Effector memory CD4-positive, alpha-beta T cell (primary cell): ENCODE results near the gene PLCG1.
A peak's percentile ranks its signal among the peaks of the same experiment; 100 is the strongest.

Source experiments
- DNase-seq, 3 donors: peaks; one replicate each; pipeline ENCODE4 v3.0.0-alpha.2; 2020
- H3K27ac ChIP-seq: 2 replicates; pipeline ENCODE4 v1.7.0; 2013; ENCODE audit warnings: mild to moderate bottlenecking, low read length, moderate library complexity; ENCODE audit not compliant: insufficient read depth, poor library complexity, severe bottlenecking
- H3K27me3 ChIP-seq: replicated peaks from 2 replicates; pipeline ENCODE4 v1.7.0; 2013; ENCODE audit warnings: mild to moderate bottlenecking, low read length; ENCODE audit not compliant: insufficient read depth, control insufficient read depth, poor library complexity, severe bottlenecking
- H3K36me3 ChIP-seq: 2 replicates; pipeline ENCODE4 v1.7.0; 2013; ENCODE audit warnings: mild to moderate bottlenecking, low read length, moderate library complexity; ENCODE audit not compliant: control insufficient read depth, insufficient read depth
- H3K4me1 ChIP-seq: 2 replicates; pipeline ENCODE4 v1.7.0; 2013; ENCODE audit warnings: low read length, mild to moderate bottlenecking; ENCODE audit not compliant: control insufficient read depth, insufficient read depth, poor library complexity, severe bottlenecking
- H3K4me3 ChIP-seq: 2 replicates; pipeline ENCODE4 v1.7.0; 2013; ENCODE audit warnings: low read length, low read depth, mild to moderate bottlenecking; ENCODE audit not compliant: insufficient read depth, poor library complexity, severe bottlenecking
- H3K9me3 ChIP-seq: 2 replicates; pipeline ENCODE4 v1.7.0; 2013; ENCODE audit warnings: mild to moderate bottlenecking, low read length, moderate library complexity; ENCODE audit not compliant: control insufficient read depth

Gene PLCG1

GRCh38 chr20:41154436-41155176 is 17.3 kb downstream of the PLCG1 start:
- peaks cover 2% of the 10 kb centered on the region for H3K36me3 ChIP-seq
- no peak overlapping the region for H3K4me3 ChIP-seq
- H3K9me3 ChIP-seq, result no peaks in the 10 kb centered on the region
- H3K27ac ChIP-seq, result peak overlapping the region; percentile 81
- DNase-seq, result no peak
- H3K27me3 ChIP-seq, result no peaks in the 10 kb centered on the region
- H3K4me1 ChIP-seq, result peaks cover 98% of the 10 kb centered on the region

GRCh38 chr20:41155261-41155660 is 17.9 kb downstream of the PLCG1 start:
- H3K4me1 ChIP-seq, result peaks cover 98% of the 10 kb centered on the region
- H3K27ac ChIP-seq, result peak overlapping the region; percentile 81
- no peak for DNase-seq
- no peaks in the 10 kb centered on the region for H3K9me3 ChIP-seq
- H3K27me3 ChIP-seq, result no peaks in the 10 kb centered on the region
- H3K36me3 ChIP-seq, result peaks cover 8% of the 10 kb centered on the region
- no peak overlapping the region for H3K4me3 ChIP-seq

- H3K27ac ChIP-seq, result peak overlapping the region; percentile 81
- DNase-seq, result no peak
- H3K9me3 ChIP-seq, result no peaks in the 10 kb centered on the region
- peaks cover 83% of the 10 kb centered on the region for H3K4me1 ChIP-seq
- H3K27me3 ChIP-seq, result no peaks in the 10 kb centered on the region
- peaks cover 32% of the 10 kb centered on the region for H3K36me3 ChIP-seq
- H3K4me3 ChIP-seq, result peak overlapping the region; percentile 35
Measured at GRCh38 chr20:41158082-41158625, 20.8 kb downstream of the PLCG1 start.

DNA sequence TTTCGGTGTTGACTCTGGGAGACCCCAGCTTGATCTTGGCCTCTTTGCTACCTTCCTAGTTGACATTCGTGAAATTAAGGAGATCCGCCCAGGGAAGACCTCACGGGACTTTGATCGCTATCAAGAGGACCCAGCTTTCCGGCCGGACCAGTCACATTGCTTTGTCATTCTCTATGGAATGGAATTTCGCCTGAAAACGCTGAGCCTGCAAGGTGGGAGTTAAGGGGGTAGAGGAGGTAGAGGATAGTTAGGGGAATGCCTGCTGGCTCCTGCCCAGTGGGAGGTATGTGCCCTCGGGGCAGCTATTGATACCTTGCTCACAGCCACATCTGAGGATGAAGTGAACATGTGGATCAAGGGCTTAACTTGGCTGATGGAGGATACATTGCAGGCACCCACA is 22.2 kb downstream of the PLCG1 start:
- no peak for DNase-seq
- Histone ChIP-seq H3K4me1 (peaks cover 71% of the 10 kb centered on the region), H3K9me3 (no peaks in the 10 kb centered on the region), H3K27me3 (no peaks in the 10 kb centered on the region), H3K27ac (peak overlapping the region; percentile 81), H3K36me3 (peaks cover 46% of the 10 kb centered on the region), H3K4me3 (no peak overlapping the region)

- Histone ChIP-seq H3K4me1 (peaks cover 59% of the 10 kb centered on the region), H3K27ac (peak overlapping the region; percentile 81), H3K4me3 (no peak overlapping the region), H3K9me3 (no peaks in the 10 kb centered on the region), H3K36me3 (peaks cover 57% of the 10 kb centered on the region), H3K27me3 (no peaks in the 10 kb centered on the region)
- DNase-seq, result no peak
Measured at GRCh38 chr20:41160686-41161085, 23.3 kb downstream of the PLCG1 start.

DNA sequence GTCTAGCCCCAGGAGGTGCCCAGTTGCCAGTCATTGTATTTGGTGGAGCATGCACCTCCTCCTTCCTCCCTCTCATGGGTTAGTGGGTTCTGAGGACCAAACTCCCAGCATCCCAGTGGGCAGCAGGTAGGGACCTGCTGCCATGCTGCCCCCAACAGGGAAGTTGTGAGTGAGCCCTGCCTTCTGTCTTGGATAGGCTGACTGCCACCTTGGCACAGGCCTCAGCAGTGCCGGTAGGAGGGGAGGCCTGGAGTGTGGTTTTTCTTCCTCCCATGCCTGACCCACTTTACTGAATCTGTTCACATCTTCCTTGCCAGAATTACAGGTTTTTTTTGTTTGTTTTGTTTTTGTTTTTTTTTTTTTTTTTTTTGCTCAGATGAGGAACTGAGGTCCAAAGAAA is 24.5 kb downstream of the PLCG1 start:
- no peaks in the 10 kb centered on the region for H3K27me3 ChIP-seq
- no peaks in the 10 kb centered on the region for H3K9me3 ChIP-seq
- H3K27ac ChIP-seq, result peak overlapping the region; percentile 43
- H3K4me1 ChIP-seq, result peaks cover 47% of the 10 kb centered on the region
- peaks cover 69% of the 10 kb centered on the region for H3K36me3 ChIP-seq
- peak in 1 of 3 donors; percentile 15 for DNase-seq
- H3K4me3 ChIP-seq, result no peak overlapping the region

GRCh38 chr20:41162396-41162795 is 25.1 kb downstream of the PLCG1 start:
- peaks cover 75% of the 10 kb centered on the region for H3K36me3 ChIP-seq
- no peaks in the 10 kb centered on the region for H3K9me3 ChIP-seq
- peak overlapping the region; percentile 34 for H3K27ac ChIP-seq

GRCh38 chr20:41163821-41164220 is 26.5 kb downstream of the PLCG1 start:
- peaks cover 28% of the 10 kb centered on the region for H3K4me1 ChIP-seq
- no peak for DNase-seq
- no peaks in the 10 kb centered on the region for H3K9me3 ChIP-seq
- H3K36me3 ChIP-seq, result peaks cover 89% of the 10 kb centered on the region
- no peaks in the 10 kb centered on the region for H3K27me3 ChIP-seq
- no peak overlapping the region for H3K4me3 ChIP-seq
- no peak overlapping the region for H3K27ac ChIP-seq

More at GRCh38 chr20:41162396-41162795, 25.1 kb downstream of the PLCG1 start:
- H3K4me3 ChIP-seq, result no peak overlapping the region
- no peaks in the 10 kb centered on the region for H3K27me3 ChIP-seq
- no peak for DNase-seq
- peaks cover 42% of the 10 kb centered on the region for H3K4me1 ChIP-seq

- DNase-seq, result no peak
- peaks cover 14% of the 10 kb centered on the region for H3K4me1 ChIP-seq
- H3K9me3 ChIP-seq, result no peaks in the 10 kb centered on the region
- no peaks in the 10 kb centered on the region for H3K27me3 ChIP-seq
- H3K27ac ChIP-seq, result peak overlapping the region; percentile 35
- H3K36me3 ChIP-seq, result peaks cover 95% of the 10 kb centered on the region
- H3K4me3 ChIP-seq, result no peak overlapping the region
Measured at GRCh38 chr20:41165001-41165882, 27.9 kb downstream of the PLCG1 start.
